ENCODE measurements around the gene RAB3D. TPM values are rescaled to one million over a fixed set of nuclear protein-coding genes. Genes with fewer than 3 reads are reported as not detected.
"Not testable (repeated sequence)": the region's sequence is repeated elsewhere in the genome, so short reads cannot be mapped to it uniquely, and the experiment has no call there.

RAB3D gene
- total RNA-seq, 2 experiments from 2014 or later, result 9.8 to 10.7 TPM

DNA sequence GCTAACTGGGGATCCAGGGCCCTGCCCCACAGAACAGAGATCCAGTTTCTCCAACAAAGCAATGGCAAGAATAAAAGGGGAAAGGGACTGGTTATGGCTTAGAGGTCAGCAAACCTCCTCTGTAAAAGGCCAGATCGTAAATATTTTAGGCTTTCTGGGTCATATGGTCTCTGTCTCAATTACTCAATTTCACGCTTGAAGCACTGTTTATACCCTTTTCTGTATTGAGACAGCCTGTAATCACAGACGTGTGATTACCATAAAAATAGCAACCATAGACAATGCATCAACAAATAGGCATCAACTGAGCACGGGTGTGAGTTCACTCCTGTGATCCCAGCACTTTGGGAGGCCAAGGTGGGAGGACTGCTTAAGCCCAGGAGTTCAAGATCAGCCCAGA, 9.3 kb downstream of the RAB3D start:
- no peak for DNase-seq
- CTCF ChIA-PET, result no interaction called here
- Mint-ChIP-seq H3K27ac (no peak overlapping the region), H3K36me3 (ENCODE audit: low read depth) (peaks cover 12% of the 10 kb centered on the region), H3K9me3 (no peaks in the 10 kb centered on the region), H3K4me1 (ENCODE audit: low read depth) (no peaks in the 10 kb centered on the region), H3K4me3 (no peak overlapping the region), H3K27me3 (ENCODE audit: low read depth) (no peaks in the 10 kb centered on the region)
- intact Hi-C loops (cut with micrococcal nuclease), result no loop called here

DNA sequence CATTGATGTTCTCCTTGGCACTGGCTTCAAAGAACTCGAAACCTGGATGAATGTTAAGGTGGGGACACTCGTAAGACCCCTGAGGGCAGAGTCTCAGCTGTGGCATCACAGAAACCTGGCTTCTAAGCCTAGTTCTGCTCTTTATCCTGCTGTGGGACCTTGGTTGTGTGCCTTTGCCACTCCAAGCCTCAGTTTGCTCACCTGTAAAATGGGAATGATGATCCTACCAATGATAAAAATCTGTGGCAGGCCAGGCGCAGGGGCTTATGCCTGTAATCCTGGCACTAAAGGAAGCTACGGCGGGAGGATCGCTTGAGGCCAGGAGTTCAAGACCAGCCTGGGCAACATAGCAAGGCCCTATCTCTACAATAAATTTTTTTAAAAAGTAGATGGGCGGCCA, 13.9 kb downstream of the RAB3D start:
- Mint-ChIP-seq H3K4me3 (no peak overlapping the region), H3K4me1 (ENCODE audit: low read depth) (peaks cover 20% of the 10 kb centered on the region), H3K27ac (peak overlapping the region; percentile 18), H3K9me3 (no peaks in the 10 kb centered on the region), H3K27me3 (ENCODE audit: low read depth) (peaks cover 7% of the 10 kb centered on the region), H3K36me3 (ENCODE audit: low read depth) (peaks cover 3% of the 10 kb centered on the region)
- DNase-seq, result no peak
- intact Hi-C loops (cut with micrococcal nuclease), result loop anchor here (2.0 kb wide), 2 partner anchors 13 to 49 kb away; partner anchors contain the start of genes RAB3D and SWSAP1
- CTCF ChIA-PET, result interaction anchor here (0.6 to 1.3 kb wide), 2 partner anchors 55 to 1287 kb away, joined by 4 to 5 read pairs; no protein-coding TSS in a partner anchor

DNA sequence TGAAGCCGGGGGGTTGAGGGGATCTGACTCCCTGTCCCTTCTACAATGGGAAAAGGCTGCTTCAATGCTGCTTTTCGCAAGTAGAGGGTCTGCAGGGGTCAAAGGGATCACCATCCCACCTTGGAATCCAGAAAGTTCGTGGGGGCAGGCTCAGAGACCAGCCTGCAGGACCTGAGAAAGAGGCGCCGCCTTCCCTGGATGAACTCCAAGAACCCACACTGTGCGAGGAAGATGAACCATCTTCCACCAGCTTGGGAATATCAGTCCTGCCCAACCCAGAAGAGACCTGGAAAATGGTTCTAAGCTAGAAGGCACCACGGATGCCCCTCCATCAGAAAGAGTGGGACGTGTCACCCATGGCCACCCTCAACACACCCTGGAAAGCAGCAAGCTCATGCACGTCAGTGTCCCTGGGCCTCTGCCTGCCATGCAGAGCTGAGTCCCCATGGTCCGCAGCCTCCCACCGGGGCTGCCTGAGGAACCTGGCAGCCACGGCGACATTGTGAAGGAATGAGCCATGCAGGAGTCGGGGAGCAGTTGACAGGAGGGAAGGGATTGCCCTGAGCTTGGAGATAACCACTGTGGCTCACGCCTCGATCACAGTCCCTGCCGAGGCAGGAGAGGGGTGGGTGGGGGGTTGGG, 14.6 kb downstream of the RAB3D start:
- CTCF ChIA-PET, result interaction anchor here (0.6 to 1.3 kb wide), 2 partner anchors 56 to 1287 kb away, joined by 4 to 5 read pairs; no protein-coding TSS in a partner anchor
- intact Hi-C loops (cut with micrococcal nuclease), result loop anchor here (1.0 to 5.0 kb wide), 5 partner anchors 14 to 180 kb away; partner anchors contain the start of genes RAB3D, SWSAP1 and ZNF653
- Mint-ChIP-seq H3K4me3 (peak overlapping the region; percentile 75), H3K9me3 (no peaks in the 10 kb centered on the region), H3K36me3 (ENCODE audit: low read depth) (no peaks in the 10 kb centered on the region), H3K27me3 (ENCODE audit: low read depth) (peaks cover 7% of the 10 kb centered on the region), H3K27ac (peak overlapping the region; percentile 87), H3K4me1 (ENCODE audit: low read depth) (peaks cover 20% of the 10 kb centered on the region)
- DNase-seq, result no peak

DNA sequence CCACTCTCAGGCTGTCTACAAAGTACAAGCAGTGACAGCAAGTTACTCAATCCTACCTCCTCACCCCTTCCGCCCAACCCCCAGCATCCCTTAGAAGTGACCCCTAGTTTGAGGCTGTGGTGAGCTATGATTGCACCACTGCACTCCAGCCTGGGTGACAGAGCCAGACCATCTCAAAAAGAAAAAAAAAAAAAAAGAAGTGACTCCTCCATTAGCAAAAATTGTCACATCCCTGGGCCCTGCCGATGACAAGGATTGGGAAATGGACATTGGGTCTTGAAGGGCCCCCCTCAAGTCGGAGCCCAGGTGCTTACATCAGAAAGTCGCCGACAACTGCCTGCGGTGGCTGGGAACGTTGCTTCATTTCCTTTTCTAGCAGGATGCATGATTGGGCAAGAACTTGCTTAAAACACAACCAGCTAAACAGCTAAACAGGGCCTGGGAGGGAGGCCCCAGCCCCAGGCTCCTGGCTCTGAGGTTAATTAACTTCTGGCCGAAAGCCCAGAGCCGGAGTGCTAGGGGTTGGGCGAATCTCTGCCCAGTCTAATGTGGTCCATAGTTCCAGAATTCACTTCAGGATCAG, 15.3 kb downstream of the RAB3D start:
- DNase-seq, result peak; percentile 85
- intact Hi-C loops (cut with micrococcal nuclease), result loop anchor here (1.0 to 5.0 kb wide), 5 partner anchors 15 to 181 kb away; partner anchors contain the start of genes RAB3D, SWSAP1 and ZNF653
- CTCF ChIA-PET, result interaction anchor here (1.3 kb wide), 1 partner anchor 57 kb away, joined by 5 read pairs; no protein-coding TSS in a partner anchor

GRCh38 chr19:11323601-11324078, 15.8 kb downstream of the RAB3D start:
- DNase-seq, result no peak
- Mint-ChIP-seq H3K4me3 (peak overlapping the region; percentile 75), H3K27me3 (ENCODE audit: low read depth) (peaks cover 7% of the 10 kb centered on the region), H3K27ac (peak overlapping the region; percentile 87), H3K4me1 (ENCODE audit: low read depth) (peaks cover 20% of the 10 kb centered on the region), H3K9me3 (no peaks in the 10 kb centered on the region), H3K36me3 (ENCODE audit: low read depth) (no peaks in the 10 kb centered on the region)
- intact Hi-C loops (cut with micrococcal nuclease), result loop anchor here (1.0 to 5.0 kb wide), 5 partner anchors 15 to 182 kb away; partner anchors contain the start of genes RAB3D, SWSAP1 and ZNF653
- CTCF ChIA-PET, result no interaction called here

More for the DNA sequence above, 15.3 kb downstream of the RAB3D start:
- peak overlapping the region; percentile 75 for H3K4me3 Mint-ChIP-seq
- peak overlapping the region; percentile 87 for H3K27ac Mint-ChIP-seq
- H3K27me3 Mint-ChIP-seq (ENCODE audit: low read depth), result peaks cover 7% of the 10 kb centered on the region
- no peaks in the 10 kb centered on the region for H3K36me3 Mint-ChIP-seq (ENCODE audit: low read depth)
- H3K4me1 Mint-ChIP-seq (ENCODE audit: low read depth), result peaks cover 20% of the 10 kb centered on the region
- no peaks in the 10 kb centered on the region for H3K9me3 Mint-ChIP-seq

- Mint-ChIP-seq H3K36me3 (ENCODE audit: low read depth) (no peaks in the 10 kb centered on the region), H3K4me1 (ENCODE audit: low read depth) (peaks cover 20% of the 10 kb centered on the region), H3K27ac (no peak overlapping the region), H3K9me3 (no peaks in the 10 kb centered on the region), H3K4me3 (no peak overlapping the region), H3K27me3 (ENCODE audit: low read depth) (peaks cover 10% of the 10 kb centered on the region)
- no peak for DNase-seq
- intact Hi-C loops (cut with micrococcal nuclease), result loop anchor here (5.0 kb wide), 1 partner anchor 65 kb away; no protein-coding TSS in a partner anchor
- CTCF ChIA-PET, result interaction anchor here (1.0 to 1.4 kb wide), 3 partner anchors 28 to 51 kb away, joined by 3 to 4 read pairs (median 4); no protein-coding TSS in a partner anchor
Observed at GRCh38 chr19:11322269-11323024, 17.0 kb downstream of the RAB3D start.

DNA sequence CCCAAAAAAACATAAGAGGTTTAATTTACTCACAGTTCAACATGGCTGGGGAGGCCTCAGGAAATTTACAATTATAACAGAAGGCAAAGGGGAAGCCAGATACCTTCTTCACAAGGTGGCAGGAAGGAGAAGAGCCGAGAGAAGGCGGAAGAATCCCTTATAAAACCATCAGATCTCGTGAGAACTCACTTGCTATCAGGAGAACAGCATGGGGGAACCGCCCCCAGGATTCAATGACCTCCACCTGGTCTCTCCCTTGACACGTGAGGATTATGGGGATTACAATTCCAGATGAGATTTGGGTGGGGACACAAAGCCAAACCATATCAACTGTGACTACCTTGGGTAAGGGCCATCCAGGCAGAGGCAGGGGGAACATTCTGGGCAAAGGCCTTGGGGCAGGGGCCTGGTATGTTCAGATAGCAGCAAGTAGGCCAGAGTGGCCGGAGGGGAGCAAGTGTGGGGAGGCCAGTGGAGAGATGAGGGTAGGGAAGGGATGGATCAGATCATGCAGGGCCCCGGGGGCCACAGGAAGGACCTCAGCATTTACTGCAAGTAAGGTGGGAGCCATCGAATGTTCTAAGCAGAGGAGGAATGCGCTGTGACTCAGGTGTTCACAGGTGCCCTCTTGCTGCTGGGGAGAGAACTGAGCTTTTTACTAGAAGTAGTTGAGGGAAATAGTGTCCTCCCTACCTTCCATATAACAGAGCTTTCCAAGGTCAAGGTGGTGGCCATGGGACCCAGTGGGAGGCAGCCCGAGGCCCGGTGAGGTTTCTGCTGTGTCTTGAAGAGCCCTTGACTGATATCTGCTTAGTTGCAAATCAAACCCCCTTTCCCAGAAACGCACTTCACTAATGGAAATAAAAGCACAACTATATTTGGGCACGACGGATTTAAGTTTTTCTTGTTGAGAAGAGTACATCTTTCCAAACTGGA, 18.0 kb downstream of the RAB3D start:
- H3K27ac Mint-ChIP-seq, result no peak overlapping the region
- peaks cover 20% of the 10 kb centered on the region for H3K4me1 Mint-ChIP-seq (ENCODE audit: low read depth)
- DNase-seq, result peak; percentile 25
- H3K9me3 Mint-ChIP-seq, result no peaks in the 10 kb centered on the region
- H3K36me3 Mint-ChIP-seq (ENCODE audit: low read depth), result no peaks in the 10 kb centered on the region
- no peak overlapping the region for H3K4me3 Mint-ChIP-seq
- intact Hi-C loops (cut with micrococcal nuclease), result loop anchor here (5.0 kb wide), 1 partner anchor 64 kb away; no protein-coding TSS in a partner anchor
- H3K27me3 Mint-ChIP-seq (ENCODE audit: low read depth), result peaks cover 12% of the 10 kb centered on the region
- CTCF ChIA-PET, result interaction anchor here (1.0 to 1.4 kb wide), 3 partner anchors 27 to 52 kb away, joined by 3 to 4 read pairs (median 4); no protein-coding TSS in a partner anchor

- not testable (repeated sequence) for H3K27ac Mint-ChIP-seq
Observed at GRCh38 chr19:11320278-11320995, 19.0 kb downstream of the RAB3D start.

GRCh38 chr19:11306337-11306736, 33.1 kb downstream of the RAB3D start:
- intact Hi-C loops (cut with micrococcal nuclease), result no loop called here
- H3K27ac Mint-ChIP-seq, result no peak overlapping the region
- CTCF ChIA-PET, result no interaction called here
- H3K4me3 Mint-ChIP-seq, result no peak overlapping the region
- no peaks in the 10 kb centered on the region for H3K9me3 Mint-ChIP-seq
- H3K36me3 Mint-ChIP-seq (ENCODE audit: low read depth), result no peaks in the 10 kb centered on the region
- no peaks in the 10 kb centered on the region for H3K4me1 Mint-ChIP-seq (ENCODE audit: low read depth)
- DNase-seq, result no peak
- H3K27me3 Mint-ChIP-seq (ENCODE audit: low read depth), result no peaks in the 10 kb centered on the region

More at GRCh38 chr19:11320278-11320995, 19.0 kb downstream of the RAB3D start:
- not testable (repeated sequence) for DNase-seq; H3K9me3 Mint-ChIP-seq; H3K36me3 Mint-ChIP-seq (ENCODE audit: low read depth); H3K4me3 Mint-ChIP-seq
- intact Hi-C loops (cut with micrococcal nuclease), result loop anchor here (5.0 kb wide), 1 partner anchor 63 kb away; no protein-coding TSS in a partner anchor
- peaks cover 20% of the 10 kb centered on the region for H3K4me1 Mint-ChIP-seq (ENCODE audit: low read depth)
- H3K27me3 Mint-ChIP-seq (ENCODE audit: low read depth), result peaks cover 12% of the 10 kb centered on the region
- CTCF ChIA-PET, result interaction anchor here (0.7 to 1.4 kb wide), 2 partner anchors 62 to 78 kb away, joined by 3 read pairs; no protein-coding TSS in a partner anchor

GRCh38 chr19:11304936-11305335, 34.5 kb downstream of the RAB3D start:
- Mint-ChIP-seq H3K4me1 (ENCODE audit: low read depth) (no peaks in the 10 kb centered on the region), H3K4me3 (no peak overlapping the region), H3K9me3 (no peaks in the 10 kb centered on the region), H3K36me3 (ENCODE audit: low read depth) (no peaks in the 10 kb centered on the region), H3K27me3 (ENCODE audit: low read depth) (no peaks in the 10 kb centered on the region), H3K27ac (no peak overlapping the region)
- intact Hi-C loops (cut with micrococcal nuclease), result no loop called here
- DNase-seq, result no peak
- CTCF ChIA-PET, result interaction anchor here (0.7 kb wide), 1 partner anchor 63 kb away, joined by 3 read pairs; no protein-coding TSS in a partner anchor

- Mint-ChIP-seq H3K4me1 (ENCODE audit: low read depth) (no peaks in the 10 kb centered on the region), H3K9me3 (no peaks in the 10 kb centered on the region)
Observed at GRCh38 chr19:11300811-11301120, 38.7 kb downstream of the RAB3D start.

More at GRCh38 chr19:11300811-11301120, 38.7 kb downstream of the RAB3D start:
- H3K27me3 Mint-ChIP-seq (ENCODE audit: low read depth), result no peaks in the 10 kb centered on the region
- no peak overlapping the region for H3K27ac Mint-ChIP-seq
- intact Hi-C loops (cut with micrococcal nuclease), result no loop called here
- CTCF ChIA-PET, result no interaction called here
- DNase-seq, result no peak
- no peaks in the 10 kb centered on the region for H3K36me3 Mint-ChIP-seq (ENCODE audit: low read depth)
- no peak overlapping the region for H3K4me3 Mint-ChIP-seq
